ENCODE results near the gene MAEA.
"Not testable (repeated sequence)": the region's sequence is repeated elsewhere in the genome, so short reads cannot be mapped to it uniquely, and the experiment has no call there.

MAEA gene

GRCh38 chr4:1279253-1279652 lies 10.4 kb upstream of the MAEA start:
- no peak for DNase-seq (ENCODE audit: low read depth)

DNA sequence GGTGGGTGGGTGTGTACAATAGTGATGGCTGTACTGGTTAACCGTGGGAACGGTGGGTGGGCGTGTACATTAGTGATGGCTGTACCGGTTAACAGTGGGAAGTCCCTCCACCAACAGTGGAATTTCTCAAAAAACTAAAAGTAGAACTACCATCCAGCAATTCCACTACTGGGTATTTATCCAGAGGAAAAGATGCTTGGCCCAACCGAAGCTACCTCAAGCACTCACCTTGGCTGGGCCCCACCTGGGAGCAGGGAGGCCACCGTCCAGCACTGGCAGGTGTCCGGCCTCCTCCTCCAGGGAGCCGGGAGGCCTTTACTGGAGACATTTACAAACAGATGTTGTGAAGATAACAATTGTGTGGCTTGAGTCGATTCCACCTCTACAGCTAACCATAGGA lies 6.0 kb upstream of the MAEA start:
- no peak for DNase-seq (ENCODE audit: low read depth)

- no peak for DNase-seq (ENCODE audit: low read depth)
Measured at GRCh38 chr4:1285151-1285789, 4.4 kb upstream of the MAEA start.

- no peak for DNase-seq (ENCODE audit: low read depth)
Measured at GRCh38 chr4:1285790-1286553, 3.7 kb upstream of the MAEA start.

DNA sequence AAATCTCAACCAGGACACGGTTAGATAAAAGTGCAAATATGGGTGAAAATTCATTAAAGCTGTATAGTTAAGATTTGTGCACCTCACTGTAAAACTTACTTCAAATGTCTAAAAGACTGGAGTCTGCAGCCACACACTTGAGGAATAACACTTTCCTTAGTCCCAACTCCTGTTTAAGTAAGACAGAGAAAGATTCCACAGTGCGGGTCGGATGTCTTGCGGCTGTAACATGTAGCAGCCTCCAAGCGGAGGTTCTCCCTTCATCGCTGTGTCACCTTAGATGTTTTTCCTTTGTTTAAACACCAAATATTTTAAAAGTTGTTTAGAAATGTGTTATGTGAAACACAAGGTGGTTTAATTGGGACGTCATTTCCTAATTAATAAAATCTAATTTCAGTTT lies 905 bp upstream of the MAEA start:
- DNase-seq (ENCODE audit: low read depth), result no peak

GRCh38 chr4:1290165-1290977 lies 680 bp downstream of the MAEA start:
- no peak for DNase-seq (ENCODE audit: low read depth)

DNA sequence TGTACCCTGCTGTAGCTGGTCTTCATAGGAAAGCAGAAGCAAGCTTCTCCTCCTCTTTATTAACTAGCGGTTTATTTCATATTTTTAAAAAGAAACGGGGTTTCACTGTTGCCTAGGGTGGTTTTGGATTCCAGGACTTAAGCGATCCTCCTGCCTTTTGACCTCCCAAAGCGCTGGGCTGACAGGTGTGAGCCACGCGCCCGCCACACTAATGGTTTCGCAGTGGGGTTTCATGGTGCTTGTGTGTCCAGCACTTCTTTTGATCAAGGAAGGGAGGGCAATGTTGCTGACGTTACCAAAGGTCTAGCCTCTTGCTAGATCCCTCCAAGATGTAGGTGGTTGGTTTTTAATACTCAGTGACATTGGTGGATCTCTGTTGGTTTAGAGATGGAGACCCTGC lies 1.4 kb downstream of the MAEA start:
- no peak for DNase-seq (ENCODE audit: low read depth)

GRCh38 chr4:1291996-1292702 lies 2.5 kb downstream of the MAEA start:
- DNase-seq (ENCODE audit: low read depth), result no peak

DNA sequence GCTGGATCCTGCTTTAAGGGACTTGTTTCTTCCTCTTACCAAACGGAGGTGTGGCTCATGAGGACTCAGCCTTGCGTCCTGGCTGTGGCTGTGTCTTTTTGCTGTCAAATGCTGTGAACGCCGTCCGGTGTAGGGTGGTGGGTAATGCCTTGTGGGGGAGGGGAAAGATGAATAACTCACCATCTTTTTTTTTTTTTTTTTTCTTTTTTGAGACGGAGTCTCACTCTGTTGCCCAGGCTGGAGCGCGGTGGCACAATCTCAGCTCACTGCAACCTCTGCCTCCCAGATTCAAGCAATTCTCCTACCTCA lies 3.0 kb downstream of the MAEA start:
- DNase-seq (ENCODE audit: low read depth), result not testable (repeated sequence)

DNA sequence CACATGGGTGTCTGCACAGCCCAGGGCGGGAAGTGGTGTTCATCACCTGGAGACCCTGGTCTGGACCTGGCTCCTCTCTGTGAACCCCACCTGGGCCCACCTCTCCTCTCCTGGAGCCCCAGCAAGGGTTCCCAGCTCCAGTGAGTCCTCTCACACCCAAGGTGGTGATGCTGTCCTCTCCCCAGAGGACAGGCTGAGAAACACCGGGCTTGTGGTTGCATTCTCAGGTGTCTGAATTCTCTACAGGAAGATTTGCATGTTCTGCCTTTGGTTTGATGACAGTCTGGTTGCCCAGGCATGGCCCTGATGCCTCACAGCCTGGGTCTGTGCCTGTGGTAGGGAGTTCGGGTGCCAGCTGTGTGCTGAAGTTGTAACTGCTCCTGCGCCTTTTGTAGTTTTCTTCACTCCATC lies 3.8 kb downstream of the MAEA start:
- DNase-seq (ENCODE audit: low read depth), result no peak

DNA sequence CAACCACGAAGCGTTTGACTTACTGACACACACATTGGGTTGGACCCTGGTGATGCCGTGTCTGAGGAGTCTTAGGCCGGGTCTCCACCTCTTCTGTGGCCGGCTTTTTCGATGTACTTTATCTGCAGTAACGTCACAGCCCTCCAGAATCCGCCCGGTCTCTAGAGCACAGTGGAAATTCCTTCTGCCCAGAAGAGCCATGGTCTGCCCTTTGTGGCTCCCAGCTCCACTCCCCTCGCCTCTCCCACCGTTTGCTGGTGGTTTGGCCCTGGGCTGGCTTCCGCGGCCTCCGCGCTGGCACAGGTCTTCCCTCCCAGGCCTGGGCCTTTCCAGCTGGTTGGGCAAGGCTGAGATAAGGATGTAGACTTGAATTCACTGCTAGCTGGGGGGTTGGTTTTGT lies 4.3 kb downstream of the MAEA start:
- no peak for DNase-seq (ENCODE audit: low read depth)

GRCh38 chr4:1294424-1294823 lies 4.7 kb downstream of the MAEA start:
- DNase-seq (ENCODE audit: low read depth), result no peak

DNA sequence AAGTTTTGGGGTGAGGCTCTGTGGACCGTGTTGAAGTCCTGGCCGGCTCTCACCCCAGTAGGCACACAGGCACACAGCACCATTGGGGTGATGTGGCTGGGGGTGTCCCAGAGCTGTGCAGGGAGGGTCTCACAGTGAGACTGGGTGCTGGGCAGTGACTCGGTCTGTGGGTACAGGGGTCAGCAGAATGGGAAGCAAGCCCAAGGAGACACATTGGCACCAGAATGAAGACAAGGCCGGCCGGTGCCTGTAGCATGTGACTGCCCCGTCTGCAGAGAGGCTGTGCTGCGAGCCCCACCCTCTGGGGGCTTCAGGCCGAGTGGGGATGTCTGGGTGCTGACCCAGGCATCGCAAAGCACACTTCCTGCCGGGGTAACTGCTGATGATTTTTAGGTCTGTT lies 5.2 kb downstream of the MAEA start:
- DNase-seq (ENCODE audit: low read depth), result no peak

DNA sequence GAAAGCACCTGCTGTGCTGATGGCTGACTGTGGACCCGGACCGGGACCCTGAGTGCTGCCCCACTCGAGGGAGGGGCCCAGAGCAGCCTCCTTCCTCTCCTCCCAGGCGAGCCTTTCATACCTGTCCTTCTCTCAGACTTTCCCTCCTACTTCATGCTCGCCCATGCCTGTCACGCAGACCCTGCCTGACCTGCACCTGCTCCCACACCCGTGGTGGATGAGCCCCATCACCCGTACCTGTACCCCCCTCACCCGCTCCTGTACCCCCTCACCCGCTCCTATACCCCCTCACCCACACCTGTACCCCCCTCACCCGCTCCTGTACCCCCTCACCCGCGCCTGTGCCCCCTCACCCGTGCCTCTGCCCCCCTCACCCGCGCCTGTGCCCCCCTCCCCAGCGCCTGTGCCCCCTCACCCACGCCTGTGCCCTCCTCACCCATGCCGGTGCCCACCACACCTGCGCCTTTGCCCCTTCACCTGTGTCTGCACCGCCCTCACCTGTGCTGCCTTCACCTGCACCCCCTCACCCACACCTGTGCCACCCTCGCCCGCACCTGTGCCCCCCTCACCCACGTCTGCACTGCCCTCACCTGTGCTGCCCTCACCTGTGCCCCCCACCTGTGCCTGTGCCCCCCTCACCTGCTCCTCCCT lies 5.8 kb downstream of the MAEA start:
- no peak for DNase-seq (ENCODE audit: low read depth)

DNA sequence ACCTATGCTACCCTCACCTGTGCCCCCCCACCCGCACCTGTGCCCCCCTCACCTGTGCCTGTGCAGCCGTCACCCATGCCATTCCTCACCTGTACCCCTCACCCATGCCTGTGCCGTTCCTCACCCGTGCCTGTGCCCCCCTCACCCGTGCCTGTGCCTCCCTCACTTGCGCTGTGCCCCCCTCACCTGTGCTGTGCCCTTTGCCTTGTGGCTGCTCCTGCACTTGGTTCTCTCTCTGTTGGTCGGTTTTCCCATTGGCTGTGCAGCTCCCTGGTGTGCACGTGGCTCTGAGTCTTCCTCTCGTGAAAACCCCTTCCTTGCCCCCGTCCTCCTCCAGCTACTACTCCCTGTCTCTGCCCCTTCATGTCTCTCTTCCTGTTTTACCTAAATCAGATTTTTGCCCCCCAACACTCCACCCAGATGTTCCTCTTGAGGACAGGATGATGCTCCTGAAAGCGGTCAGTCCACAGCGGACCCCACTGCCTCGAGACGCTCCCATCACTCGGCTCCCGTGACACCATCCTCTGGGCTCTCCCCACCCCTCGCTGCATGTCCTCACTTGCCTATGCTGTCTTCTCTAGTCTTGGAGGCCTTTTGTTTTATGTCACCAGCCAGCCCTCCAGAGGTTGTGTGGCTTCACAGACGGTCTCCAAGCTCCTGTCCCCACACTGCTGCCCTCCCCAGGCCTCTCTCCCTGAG lies 6.8 kb downstream of the MAEA start:
- DNase-seq (ENCODE audit: low read depth), result no peak

GRCh38 chr4:1297023-1297395 lies 7.3 kb downstream of the MAEA start:
- no peak for DNase-seq (ENCODE audit: low read depth)

- DNase-seq (ENCODE audit: low read depth), result no peak
Measured at GRCh38 chr4:1297456-1298325, 8.0 kb downstream of the MAEA start.

GRCh38 chr4:1298461-1298860 lies 8.8 kb downstream of the MAEA start:
- DNase-seq (ENCODE audit: low read depth), result no peak

GRCh38 chr4:1299301-1299860 lies 9.7 kb downstream of the MAEA start:
- DNase-seq (ENCODE audit: low read depth), result no peak
